Endothelial cell of umbilical vein (primary cell): ENCODE results near the gene ST6GALNAC3.

ENCODE experiments used
- EZH2 ChIP-seq: IDR thresholded peaks from 2 replicates; pipeline ENCODE4 v1.6.1; 2012; ENCODE audit warnings: borderline replicate concordance, low read depth, mild to moderate bottlenecking, moderate library complexity, low read length, inconsistent platforms; ENCODE audit not compliant: severe bottlenecking
- GATA2 ChIP-seq: IDR thresholded peaks from 2 replicates; pipeline ENCODE4 v1.7.0; 2011; ENCODE audit warnings: low read depth, mild to moderate bottlenecking, moderate library complexity, mixed read lengths, low read length; ENCODE audit not compliant: insufficient read length, insufficient read depth
- MYC ChIP-seq: IDR thresholded peaks from one replicate; pipeline ENCODE4 v1.6.1; 2011; ENCODE audit warnings: mild to moderate bottlenecking, low read depth, low read length
- POLR2A ChIP-seq: IDR thresholded peaks from 2 replicates; pipeline ENCODE4 v1.6.1; 2012; ENCODE audit warnings: low read depth, mild to moderate bottlenecking, control low read depth, low read length
- POLR2AphosphoS5 ChIP-seq: IDR thresholded peaks from 2 replicates; pipeline ENCODE4 v1.6.1; 2012; ENCODE audit warnings: low read depth, mild to moderate bottlenecking, control low read depth, low read length, moderate library complexity; ENCODE audit not compliant: insufficient read depth
- TF ChIP-seq, protein P1 (sequence below), 2 donors: IDR thresholded peaks; 1 replicate in 1 of 2; 2 replicates in 1 of 2; pipeline ENCODE4 v1.5.1; 2011; ENCODE audit warnings: low read length in 2 of 2, mild to moderate bottlenecking in 2 of 2, moderate library complexity in 2 of 2, control low read depth in 1 of 2, inconsistent platforms in 1 of 2, low read depth in 1 of 2; ENCODE audit not compliant: insufficient read depth in 1 of 2; ENCODE audit errors: extremely low read depth in 1 of 2
- TF ChIP-seq, protein P2 (sequence below): IDR thresholded peaks from 2 replicates; pipeline ENCODE4 v1.6.1; 2011; ENCODE audit not compliant: insufficient read depth, insufficient read length

DNA sequence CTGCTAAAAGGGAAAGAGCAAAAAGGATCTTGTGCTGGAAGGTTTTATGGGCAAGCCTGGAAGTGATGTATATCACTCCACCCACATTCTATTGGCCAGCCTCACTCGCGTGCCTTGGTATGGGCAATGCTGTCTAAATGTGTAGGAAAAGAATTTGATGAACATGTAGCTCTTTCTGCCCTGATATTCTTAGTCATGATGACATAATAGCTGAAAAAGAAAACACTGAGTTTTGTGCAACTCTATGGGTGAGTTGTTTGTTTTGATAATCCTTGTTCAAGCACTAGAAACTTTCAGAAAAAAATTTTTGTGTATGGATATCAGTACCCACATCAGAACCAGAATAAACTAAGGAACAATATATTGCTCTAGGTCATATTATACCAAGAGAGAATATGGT, 561.2 kb downstream of the ST6GALNAC3 start:
- TF ChIP-seq, protein P1, sequence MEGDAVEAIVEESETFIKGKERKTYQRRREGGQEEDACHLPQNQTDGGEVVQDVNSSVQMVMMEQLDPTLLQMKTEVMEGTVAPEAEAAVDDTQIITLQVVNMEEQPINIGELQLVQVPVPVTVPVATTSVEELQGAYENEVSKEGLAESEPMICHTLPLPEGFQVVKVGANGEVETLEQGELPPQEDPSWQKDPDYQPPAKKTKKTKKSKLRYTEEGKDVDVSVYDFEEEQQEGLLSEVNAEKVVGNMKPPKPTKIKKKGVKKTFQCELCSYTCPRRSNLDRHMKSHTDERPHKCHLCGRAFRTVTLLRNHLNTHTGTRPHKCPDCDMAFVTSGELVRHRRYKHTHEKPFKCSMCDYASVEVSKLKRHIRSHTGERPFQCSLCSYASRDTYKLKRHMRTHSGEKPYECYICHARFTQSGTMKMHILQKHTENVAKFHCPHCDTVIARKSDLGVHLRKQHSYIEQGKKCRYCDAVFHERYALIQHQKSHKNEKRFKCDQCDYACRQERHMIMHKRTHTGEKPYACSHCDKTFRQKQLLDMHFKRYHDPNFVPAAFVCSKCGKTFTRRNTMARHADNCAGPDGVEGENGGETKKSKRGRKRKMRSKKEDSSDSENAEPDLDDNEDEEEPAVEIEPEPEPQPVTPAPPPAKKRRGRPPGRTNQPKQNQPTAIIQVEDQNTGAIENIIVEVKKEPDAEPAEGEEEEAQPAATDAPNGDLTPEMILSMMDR (IDR thresholded peaks at IDR 0.05; ENCODE audit: extremely low read depth in 1 of 2, insufficient read depth in 1 of 2, low read depth in 1 of 2, low read length in 2 of 2): no peak
- TF ChIP-seq MYC (no peak), POLR2A (no peak), POLR2AphosphoS5 (no peak), GATA2 (no peak), EZH2 (no peak)
- TF ChIP-seq, protein P2, sequence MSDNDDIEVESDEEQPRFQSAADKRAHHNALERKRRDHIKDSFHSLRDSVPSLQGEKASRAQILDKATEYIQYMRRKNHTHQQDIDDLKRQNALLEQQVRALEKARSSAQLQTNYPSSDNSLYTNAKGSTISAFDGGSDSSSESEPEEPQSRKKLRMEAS: no peak
